Liver (tissue), 2 donors: Measurements from ENCODE around the gene CLK3.

Source experiments
- EGR1 ChIP-seq, 2 donors: IDR thresholded peaks; 2 replicates each; pipeline ENCODE4 v1.6.1; 2016 to 2018; ENCODE audit warnings: antibody characterized with exemption in 2 of 2, low read depth in 2 of 2
- NR2F2 ChIP-seq: IDR thresholded peaks from 2 replicates; pipeline ENCODE4 v1.6.1; 2016; ENCODE audit warnings: antibody characterized with exemption
- TF ChIP-seq, protein P1 (sequence below): IDR thresholded peaks from 2 replicates; pipeline ENCODE4 v1.6.1; 2016; ENCODE audit warnings: antibody characterized with exemption
- donor health status: healthy.

DNA sequence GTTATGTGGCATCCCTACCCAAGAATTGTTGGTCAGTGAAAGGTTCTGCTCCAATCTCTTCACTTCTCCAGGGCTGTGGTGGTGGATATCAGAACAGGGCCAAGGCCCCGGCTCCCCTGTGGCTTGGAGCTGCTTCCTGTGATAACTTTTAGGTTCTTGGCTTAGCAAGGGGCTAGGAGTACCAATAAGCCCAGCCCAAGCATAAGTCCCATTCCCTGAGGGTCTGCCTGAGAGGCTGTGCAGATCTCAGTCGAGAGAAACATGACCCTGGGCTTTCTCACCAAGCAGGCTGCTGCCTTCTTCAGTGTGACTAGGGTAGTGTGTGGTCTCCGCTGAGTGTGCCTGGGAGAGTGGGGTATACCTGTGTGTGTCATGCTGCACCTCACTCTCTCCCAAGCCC, 7.1 kb downstream of the CLK3 start:
- TF ChIP-seq NR2F2, result no peak
- TF ChIP-seq EGR1 (IDR thresholded peaks at IDR 0.05; ENCODE audit: low read depth in 2 of 2), result no peak
- TF ChIP-seq, protein P1, sequence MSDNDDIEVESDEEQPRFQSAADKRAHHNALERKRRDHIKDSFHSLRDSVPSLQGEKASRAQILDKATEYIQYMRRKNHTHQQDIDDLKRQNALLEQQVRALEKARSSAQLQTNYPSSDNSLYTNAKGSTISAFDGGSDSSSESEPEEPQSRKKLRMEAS, result no peak
